Ovary (tissue), 1 donor: Measurements from ENCODE around the gene ZNHIT1.

Experiments
- EP300 ChIP-seq: sonication (generic); formaldehyde crosslinking; IDR thresholded peaks from one replicate; pipeline ENCODE4 v1.6.1; 2017; ENCODE audit warnings: antibody characterized with exemption
- POLR2A ChIP-seq: fragments of 450-650 bp; IDR thresholded peaks from one replicate; pipeline ENCODE4 v1.6.1; 2017; ENCODE audit warnings: antibody characterized with exemption, mild to moderate bottlenecking, moderate library complexity

GRCh38 chr7:101255796-101256195 is 37.8 kb downstream of the ZNHIT1 start:
- TF ChIP-seq POLR2A (no peak), EP300 (no peak)
